GM18868 (cell line): Measurements from ENCODE around the gene SEC22A.
"Not testable (repeated sequence)": the region's sequence is repeated elsewhere in the genome, so short reads cannot be mapped to it uniquely, and the experiment has no call there.

Experiments
- ATAC-seq: cut with Tn5 transposase; IDR thresholded peaks from one replicate; pipeline ENCODE4 v1.9.1; 2021; ENCODE audit warnings: mild to moderate bottlenecking, moderate library complexity; ENCODE audit not compliant: unreplicated experiment

SEC22A gene

DNA sequence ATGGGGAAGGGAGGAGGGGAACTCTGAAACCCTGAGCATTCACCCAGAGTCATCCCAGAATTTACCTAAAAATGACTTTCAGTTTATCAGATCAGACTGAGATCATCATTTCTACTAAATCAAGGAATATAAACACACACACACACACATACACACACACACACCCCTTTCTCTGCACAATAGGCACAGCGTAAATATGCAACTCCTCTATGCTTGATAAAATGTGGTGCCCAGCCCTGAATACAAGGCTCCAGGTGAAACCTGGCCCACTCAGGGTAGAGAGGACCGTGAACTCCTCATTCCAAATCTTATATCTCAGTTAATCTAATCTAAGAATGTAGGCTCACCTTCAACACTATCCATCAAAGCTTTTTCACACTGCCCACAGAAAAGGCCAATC is 31.8 kb upstream of the SEC22A start:
- ATAC-seq = no peak

DNA sequence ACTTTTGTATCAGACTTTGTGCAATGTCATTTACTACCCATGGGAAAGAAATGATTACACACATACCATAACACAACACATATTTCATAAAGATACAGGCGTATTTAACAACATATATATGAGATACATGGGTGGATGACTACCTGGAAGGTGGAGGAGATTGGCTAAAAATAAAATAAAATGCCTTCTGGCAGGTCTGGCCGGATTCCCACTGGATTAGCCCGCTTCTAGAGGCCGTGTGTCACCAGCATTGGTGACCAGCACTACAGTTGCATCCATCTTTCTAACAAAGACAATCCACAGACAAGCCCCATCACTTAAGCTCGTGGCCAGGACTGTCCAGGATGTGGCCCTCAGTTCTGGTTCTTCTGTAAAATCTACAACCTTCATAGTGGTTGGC is 21.0 kb upstream of the SEC22A start:
- ATAC-seq = no peak

- ATAC-seq = no peak
These were observed 15.0 kb upstream of the SEC22A start for GRCh38 chr3:123186695-123187094.

DNA sequence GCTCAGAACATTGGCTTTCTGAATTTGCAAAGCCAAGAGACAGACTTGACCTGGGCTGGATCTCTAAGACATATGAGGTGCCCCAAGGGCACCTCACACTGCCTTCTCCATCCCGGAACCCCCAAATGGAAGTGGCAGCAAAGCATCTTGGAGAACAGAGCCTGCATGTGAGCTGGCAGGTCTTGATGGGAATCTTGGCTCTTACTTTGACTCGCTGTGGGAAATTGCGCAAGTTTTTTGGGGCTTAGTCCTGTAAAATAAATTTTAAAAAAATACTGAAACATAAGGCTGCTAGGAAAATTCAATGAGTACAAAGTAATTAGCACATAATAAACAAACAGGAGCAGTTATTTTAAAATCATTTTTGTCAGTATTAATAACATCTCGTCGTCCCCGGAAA is 13.7 kb upstream of the SEC22A start:
- ATAC-seq = no peak

DNA sequence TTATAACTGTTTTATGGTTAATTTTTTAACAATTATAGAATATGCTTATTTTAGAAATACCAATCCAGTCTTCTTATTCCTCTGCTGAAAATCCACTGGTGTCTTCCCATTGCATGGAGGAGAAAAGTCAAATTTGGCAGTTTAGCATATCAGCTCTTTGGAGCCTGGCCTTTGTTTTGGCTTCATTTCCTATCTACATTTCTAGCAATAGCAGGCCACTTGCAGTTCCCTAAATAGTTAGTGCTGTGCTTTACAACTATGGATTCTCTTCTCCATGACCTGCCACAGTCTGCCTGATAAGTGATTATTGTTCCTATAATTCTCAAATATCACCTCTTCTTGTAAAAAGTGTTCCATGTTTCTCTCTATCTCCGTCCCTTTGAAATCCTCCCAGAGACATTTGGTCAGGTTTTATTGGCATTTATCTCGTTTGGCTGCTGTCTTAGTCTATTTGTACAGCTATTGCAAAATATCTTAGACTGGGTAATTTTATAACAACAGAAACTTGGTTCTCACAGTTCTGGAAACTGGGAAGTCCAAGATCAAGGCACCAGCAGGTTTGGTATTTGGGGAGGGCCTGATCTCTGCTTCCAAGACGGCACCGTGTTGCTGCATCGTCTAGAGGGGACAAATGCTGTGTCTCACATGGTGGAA is 8.2 kb upstream of the SEC22A start:
- no peak for ATAC-seq

DNA sequence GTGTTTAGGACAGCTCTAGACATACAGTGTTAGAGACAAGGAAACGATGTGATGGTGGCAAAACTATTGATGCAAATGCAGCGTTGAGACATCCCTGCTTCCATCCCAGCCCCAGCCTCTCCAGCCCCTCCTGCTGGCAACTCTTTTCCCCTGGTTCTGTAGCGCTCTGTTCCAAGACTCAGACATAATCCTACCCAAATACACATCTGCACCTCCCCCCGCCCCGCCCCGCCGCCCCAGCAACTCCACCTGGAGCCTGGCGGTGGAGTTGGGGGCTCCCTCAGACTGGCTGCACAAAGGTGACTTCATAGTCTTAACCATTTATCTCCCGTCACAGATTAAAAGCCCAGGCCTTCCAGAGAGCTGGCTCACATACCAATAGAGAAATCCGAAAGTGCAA is 7.2 kb upstream of the SEC22A start:
- ATAC-seq = no peak

DNA sequence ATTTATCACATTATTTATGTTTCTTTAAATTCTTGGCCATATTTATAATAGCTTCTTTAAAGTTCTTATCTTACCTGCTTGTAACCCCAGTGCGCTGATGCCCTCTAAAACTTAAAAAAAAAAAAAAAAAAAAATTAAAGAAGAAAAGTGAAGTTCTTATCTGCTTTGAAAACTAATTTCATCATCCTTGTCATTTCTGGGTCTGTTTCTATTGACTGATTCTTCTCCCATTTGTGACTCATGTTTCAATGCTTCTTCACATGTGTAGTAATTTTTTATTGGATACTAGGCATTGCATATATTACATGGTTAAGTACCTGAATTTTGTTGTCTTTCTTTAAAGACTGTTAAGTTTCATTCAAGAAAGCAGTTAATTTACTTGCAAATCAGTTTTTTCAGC is 3.4 kb upstream of the SEC22A start:
- no peak for ATAC-seq

DNA sequence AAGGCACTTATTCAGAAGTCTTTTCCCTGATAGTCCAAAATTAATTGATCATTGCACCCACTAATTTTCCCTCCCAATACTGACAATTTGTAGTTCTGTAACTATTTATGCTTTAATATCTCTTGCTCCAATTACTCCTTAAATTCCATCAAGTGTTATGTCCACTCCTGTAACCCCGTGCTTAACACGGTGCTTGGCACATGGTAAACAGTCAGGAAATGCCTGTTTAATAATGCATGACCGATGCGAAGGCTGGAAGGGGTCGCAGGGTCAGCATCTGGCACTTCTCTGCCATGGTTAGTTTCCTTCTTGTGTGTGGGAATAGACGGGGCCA is 553 bp upstream of the SEC22A start:
- no peak for ATAC-seq

DNA sequence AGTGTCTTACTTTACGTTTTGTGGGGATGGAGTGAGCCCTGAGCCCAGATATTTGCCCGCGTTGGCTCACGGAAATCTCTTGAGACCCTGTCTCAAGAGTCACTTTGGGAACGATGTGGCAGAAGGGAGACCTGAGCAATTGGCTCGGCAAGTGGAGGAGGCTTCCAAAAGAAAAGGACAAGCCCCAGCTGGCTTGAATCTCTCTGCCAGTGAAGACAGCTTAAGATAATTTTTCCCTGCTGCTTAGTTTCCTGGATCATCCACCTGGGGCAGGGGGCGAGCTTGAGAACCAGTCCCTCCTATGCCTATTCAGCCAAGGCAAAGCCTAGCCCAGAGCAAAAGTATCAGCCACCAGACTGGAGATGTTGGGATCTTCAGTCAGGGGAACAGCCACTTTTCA is 708 bp downstream of the SEC22A start:
- ATAC-seq = no peak

DNA sequence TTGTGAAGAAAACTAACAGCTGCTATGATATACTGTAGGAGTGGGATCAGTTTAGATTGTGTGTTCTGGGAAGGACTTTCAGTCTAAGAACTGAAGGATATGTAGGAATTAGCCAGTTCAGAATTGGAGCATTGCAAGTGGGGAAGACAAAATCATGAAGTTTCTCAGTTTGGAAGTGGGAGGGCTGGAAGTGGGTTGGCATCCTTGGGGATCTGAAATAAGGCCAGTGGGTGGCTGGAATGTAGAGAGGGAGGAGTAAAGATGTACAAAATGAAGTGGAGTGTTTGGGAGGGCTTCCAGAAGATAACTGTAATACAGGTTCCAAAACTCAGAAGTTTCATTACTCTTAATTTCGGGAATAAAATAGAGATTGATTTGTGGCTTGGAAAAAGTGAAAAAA is 17.2 kb downstream of the SEC22A start:
- ATAC-seq = no peak

GRCh38 chr3:123221369-123221768 is 19.6 kb downstream of the SEC22A start:
- ATAC-seq = not testable (repeated sequence)

DNA sequence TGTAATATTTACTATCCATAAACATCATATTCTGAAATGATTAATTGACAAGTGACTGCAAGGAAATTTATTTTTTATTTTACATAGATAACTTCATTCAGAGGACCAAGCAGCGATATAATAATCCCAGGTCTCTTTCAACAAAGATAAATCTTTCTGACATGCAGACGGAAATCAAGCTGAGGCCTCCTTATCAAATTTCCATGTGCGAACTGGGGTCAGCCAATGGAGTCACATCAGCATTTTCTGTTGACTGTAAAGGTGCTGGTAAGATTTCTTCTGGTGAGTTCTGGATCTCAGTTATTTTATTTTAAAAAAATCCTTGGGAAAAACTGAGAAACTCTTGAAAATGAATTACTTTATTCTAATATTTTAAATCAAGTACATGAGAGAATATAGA is 23.3 kb downstream of the SEC22A start:
- no peak for ATAC-seq

- ATAC-seq = no peak
These were observed 24.8 kb downstream of the SEC22A start for GRCh38 chr3:123226549-123226948.

DNA sequence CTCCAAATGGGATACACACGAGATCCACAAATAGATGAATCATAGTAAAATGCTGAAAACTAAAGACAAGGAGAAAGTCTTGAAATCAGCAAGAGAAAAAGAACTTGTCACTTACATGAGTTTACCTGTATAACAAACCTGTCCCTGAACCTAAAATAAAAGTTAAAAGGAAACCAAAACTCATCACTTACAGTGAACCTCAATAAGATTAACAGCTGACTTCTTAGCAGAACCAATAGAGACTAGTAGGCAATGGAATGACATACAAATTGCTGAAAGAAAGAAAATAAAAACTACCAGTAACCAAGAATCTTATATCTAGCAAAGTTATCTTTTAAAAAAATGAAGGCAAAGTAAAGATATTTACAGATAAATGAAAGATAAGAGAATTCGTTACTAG is 27.4 kb downstream of the SEC22A start:
- no peak for ATAC-seq

GRCh38 chr3:123236902-123237301 is 35.2 kb downstream of the SEC22A start:
- no peak for ATAC-seq

DNA sequence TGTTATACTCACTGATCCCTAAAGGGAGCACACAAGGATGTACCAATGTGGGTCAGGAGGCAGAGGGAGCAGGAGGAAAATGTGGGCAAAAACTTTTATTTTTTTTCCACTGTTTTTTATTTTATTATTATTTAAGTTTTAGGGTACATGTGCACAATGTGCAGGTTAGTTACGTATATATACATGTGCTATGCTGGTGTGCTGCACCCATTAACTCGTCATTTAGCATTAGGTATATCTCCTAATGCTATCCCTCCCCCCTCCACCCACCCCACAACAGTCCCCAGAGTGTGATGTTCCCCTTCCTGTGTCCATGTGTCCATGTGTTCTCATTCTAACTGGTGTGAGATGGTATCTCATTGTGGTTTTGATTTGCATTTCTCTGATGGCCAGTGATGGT is 37.4 kb downstream of the SEC22A start:
- ATAC-seq = not testable (repeated sequence)

GRCh38 chr3:123239756-123240155 is 38.0 kb downstream of the SEC22A start:
- ATAC-seq = no peak

- no peak for ATAC-seq
These were observed 42.4 kb downstream of the SEC22A start for GRCh38 chr3:123244128-123244527.

DNA sequence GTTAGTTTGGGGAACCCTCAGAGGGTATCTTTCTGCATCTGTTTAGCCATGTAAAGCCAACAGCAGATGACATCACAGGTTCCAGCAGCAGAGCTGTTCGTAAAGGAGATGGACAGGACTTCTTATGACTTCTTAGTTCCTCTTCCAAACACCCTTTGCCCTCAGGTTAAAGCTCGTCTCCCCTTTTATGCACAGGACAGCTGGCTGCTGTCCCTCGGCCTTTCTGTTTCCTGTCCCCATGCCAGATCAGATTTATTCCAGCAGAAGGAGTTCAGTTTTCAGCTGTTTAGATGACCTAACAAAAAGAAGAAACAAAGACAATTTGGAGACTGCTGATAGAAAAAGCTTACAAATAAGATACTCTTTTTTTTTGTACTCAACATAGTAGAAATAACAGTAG is 45.1 kb downstream of the SEC22A start:
- ATAC-seq = no peak

DNA sequence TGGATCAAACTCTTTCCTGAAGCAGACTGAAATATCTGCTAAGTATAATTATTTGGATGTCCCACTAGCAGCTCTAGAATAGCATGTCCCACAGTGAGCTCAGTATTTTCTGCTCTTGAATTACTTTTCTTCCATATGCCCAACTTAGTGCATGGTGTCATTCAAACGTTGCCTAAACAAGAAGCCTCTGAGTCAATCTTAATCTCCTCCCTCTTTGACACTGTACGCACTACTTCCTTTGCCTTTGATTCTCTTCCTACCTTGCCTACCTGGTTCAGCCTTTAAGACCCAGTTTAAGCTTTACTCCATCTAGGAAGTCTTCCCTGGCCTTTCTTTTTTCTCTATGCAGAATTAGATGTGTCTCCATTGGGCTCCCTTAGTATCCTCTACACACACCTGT is 54.5 kb downstream of the SEC22A start:
- no peak for ATAC-seq

- ATAC-seq = no peak
These were observed 56.6 kb downstream of the SEC22A start for GRCh38 chr3:123258359-123258758.

DNA sequence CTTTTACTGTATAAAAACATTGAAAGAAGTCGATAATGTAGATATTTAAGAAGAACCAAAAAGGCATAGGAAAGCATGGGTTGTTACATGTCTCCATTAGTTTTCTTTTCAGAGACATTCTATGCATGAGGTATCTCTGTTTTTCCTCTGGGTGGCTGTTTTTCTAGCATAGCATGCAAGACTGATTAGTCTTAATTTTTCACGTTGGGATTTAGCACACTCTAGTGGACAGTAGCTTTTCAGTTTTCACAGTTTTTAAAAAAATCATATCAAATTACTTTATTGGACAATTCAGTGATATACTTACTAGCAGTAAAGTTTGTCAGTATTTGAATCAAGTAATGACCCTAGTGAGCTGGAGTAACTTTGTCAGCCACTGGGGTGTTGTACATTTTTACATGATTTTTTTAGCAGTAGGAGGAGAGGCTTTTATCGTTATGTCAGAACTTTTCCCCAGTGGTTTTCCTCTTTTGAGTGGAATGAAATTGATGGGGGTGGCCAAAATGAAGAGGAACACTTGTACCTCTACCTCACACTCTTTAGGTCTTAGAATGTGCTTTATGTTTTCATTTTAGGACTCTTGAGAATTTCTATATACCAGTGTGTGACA is 57.2 kb downstream of the SEC22A start:
- ATAC-seq = no peak

DNA sequence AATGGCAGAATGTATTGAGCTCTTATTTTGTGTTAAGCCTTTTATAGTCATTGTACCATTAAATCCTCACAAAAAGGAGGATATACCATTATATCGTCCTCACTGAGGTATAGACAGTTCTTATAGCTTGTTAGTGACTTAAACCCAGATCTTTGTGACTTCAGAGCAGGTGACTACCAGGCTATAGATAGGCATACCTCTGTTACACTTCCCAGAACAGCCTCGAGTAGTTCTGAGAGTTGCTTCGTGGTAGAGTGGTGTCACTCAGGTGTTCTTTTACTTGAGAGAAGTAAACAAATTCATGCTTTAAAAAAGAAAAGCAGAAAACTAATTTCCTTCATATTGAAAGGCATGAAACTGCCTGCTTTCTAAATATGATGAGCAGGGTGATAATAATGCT is 59.9 kb downstream of the SEC22A start:
- ATAC-seq = no peak
